HG03066 (cell line): ENCODE measurements around the gene KCNJ15.

Experiments
- ATAC-seq: cut with Tn5 transposase; IDR thresholded peaks from one replicate; pipeline ENCODE4 v1.9.1; 2021; ENCODE audit warnings: low read depth; ENCODE audit not compliant: unreplicated experiment

Gene KCNJ15

DNA sequence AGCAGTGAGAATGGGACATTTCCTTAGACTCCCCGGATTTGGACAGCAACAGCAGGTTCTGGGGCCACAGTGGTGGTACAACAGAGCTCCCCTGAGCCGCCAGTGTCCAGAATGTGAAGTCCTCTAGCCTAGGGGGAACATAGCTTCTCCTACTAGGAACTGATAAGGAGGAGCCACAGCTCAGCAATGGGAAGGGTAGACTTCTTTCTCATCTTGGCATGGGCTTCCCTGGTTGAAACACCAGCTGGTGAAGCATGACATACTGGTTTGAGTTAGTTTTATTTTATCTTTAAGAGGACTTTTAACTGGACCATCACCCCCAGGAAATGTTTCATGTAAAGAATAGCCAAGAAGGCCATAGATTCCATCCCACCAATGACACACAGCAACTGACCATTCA, 68.4 kb downstream of the KCNJ15 start:
- no peak for ATAC-seq

DNA sequence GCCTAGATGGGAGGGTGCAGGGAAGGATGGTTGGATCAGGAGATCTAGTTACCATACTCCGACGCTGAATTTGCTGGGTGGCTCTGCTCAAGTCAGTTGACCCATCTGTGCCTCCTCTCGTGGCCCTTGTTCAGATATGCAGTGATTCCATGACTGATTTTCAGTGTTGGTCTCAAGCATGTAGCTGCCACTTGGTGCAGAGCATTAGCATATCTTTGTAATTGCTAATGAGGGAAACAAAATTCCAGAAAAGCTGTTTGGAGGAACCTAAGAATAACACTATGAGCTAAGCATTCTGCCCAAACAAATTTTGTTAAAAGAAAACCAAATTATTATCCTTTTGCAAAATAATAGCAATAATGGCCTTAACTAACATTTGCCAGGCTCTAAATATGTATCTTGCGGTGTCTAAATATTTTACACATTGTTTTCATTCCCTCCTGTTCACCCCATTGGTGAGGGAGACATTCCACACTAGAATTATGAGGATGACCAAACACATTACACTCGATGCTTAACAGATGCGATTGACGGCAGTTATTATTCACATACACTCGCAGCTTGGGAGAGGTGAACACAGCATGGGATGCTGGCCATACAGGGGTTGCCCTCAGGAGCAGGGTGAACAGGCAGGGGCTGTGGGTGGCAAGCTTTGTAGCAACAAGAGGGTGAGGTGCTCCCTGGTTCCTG, 69.1 kb downstream of the KCNJ15 start:
- ATAC-seq, result no peak

DNA sequence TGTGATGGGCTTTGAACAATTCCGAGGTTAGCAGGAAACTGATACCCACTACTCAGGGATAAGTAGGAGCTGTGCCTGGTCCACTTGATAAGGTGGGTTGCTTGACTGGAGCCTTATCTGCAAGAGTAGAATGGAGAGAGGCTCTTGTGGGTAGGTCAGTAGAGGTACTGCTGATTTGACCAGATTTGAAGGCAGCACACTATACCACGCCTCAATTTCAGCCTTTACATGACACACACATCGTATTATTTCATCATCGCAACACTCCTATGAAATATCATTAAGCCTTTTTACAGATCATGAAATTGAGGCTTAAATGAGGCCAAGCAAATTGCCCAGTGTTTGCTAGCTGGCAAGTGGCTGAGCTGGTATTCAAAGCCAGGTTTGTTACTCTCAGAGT, 69.6 kb downstream of the KCNJ15 start:
- ATAC-seq, result no peak

DNA sequence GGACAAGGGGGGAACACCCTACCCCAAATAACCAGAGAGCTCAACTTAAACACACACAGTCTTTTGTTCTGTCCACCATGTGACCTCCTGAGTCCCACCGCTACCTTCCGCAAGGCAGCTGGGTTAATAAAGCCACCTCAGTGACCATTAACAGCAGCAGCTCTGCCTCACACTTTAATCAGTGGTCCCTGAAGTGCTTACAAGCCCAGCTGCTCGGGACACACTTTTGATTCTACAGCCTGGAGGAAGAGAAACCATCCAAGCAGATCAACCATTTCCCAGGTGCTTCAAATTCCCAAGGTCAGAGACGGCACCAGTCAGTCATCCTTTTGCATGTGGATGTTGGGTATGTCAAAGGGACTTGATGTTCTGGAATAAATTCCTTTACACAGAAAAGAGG, 70.1 kb downstream of the KCNJ15 start:
- ATAC-seq, result no peak

DNA sequence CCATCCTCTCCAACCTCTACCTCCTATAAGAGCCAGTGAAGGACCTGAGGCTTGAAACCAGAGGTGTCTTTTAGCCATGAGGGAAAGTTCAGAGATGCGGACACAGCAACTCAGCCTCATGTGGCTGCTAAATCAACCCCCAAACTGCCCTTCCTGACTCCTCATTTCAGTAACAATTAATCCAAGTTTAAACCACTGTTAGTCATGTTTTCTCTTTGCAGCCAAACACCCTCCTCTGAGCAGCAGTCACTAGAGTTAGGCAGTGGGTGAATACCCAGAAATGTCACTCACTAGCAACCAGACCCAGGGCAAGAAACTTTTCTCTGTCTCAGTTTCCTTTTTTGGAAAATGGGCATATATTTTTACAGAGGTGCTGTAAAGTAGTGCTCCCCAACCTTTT, 71.2 kb downstream of the KCNJ15 start:
- no peak for ATAC-seq

DNA sequence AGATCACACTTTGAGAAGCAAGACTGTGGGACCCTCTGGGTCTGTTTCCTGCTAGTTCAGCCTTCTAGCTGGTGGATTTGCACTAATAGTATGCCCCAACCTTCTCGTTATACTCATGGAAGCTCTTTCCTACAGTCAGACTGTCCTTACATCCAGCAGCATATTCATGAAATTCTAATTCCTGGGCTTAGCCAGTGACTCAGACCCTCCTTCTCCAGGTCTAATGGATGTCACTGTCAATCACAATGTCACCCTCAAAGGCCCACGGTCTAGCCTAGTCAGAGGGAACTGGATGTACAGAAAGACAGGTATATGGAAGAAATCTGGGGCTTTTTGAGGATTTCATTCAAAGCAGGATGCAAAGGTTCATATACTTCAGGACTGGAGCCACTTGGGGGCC, 72.4 kb downstream of the KCNJ15 start:
- no peak for ATAC-seq

DNA sequence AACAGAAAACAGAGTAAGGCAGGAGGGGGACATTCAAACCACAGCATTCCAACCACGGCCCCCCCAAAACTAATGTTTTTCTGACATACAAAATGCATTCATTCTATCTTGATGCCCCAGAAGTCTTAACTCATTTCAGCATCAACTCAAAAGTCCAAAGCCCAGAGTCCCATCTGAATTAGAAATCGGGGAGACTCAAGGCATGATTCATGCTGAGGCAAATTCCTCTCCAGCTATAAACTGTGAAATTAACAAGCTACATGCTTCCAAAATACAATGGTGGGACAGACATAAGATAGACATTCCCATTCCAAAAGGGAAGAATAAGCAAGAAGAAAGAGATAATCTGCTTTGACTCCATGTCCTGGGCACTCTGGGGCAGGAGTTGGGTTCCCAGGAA, 73.9 kb downstream of the KCNJ15 start:
- ATAC-seq, result no peak

DNA sequence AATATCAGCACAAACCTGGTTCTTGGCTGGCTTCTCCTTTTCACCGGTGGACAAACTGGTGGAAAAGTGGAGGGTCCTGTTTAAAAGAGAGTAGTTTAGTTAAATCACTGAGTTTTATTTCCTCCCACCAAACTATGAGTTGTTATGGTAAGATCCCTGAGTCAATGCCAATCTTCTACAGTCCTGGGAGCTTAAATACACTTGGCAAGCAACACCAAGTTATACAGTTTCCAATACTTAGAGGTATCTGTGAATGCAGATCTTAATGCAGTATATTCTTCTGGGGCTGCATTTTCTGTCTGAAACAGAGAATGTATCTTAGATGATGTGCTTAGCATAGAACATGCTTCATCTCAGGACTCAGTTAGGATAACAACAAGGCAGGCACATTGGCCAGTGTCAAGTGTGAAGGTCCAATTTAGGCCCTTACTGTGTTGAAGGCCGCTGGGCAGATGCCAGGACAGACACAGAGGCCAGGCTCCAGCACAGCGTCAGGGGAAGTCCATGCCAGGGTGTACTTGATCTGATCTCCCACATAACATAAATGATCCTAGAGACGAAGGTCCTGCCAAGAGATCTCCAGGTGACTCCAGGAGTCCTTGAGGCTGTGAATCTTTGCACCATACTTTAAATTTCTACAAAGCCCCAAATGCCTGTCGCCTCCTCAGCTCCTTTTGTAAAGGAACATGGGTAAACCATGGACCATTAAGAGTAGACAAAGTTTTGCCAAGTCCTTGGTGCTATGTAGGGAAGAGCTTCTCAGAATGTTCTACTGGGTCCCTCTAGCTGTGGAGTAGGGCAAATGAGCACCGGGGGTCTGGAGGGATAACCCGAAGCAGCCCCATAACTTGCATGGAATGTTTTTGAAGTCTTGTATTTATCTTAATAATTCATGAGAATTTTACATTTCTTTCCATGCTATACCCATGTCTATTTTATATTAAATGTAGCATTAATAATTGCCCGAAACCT, 76.8 kb downstream of the KCNJ15 start:
- ATAC-seq, result no peak

DNA sequence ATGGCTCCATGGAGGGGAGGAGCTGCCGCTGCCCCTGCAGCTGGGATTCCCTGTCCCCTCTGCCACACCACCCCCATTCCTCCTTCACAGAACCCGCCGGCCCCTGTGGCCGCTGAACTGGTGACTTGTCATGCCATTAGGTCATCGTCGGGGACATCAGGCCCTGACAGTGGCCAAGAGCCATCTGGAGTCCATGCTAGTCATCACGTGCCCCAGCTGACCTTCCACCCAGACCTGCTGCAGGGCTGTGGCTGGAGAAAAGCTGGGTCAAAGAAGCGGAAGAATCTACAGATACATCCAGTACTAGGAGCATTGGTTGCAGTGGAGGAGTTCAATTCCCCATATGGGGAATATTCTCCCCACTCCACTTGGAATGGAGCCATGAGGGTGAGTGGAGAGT, 78.1 kb downstream of the KCNJ15 start:
- no peak for ATAC-seq

DNA sequence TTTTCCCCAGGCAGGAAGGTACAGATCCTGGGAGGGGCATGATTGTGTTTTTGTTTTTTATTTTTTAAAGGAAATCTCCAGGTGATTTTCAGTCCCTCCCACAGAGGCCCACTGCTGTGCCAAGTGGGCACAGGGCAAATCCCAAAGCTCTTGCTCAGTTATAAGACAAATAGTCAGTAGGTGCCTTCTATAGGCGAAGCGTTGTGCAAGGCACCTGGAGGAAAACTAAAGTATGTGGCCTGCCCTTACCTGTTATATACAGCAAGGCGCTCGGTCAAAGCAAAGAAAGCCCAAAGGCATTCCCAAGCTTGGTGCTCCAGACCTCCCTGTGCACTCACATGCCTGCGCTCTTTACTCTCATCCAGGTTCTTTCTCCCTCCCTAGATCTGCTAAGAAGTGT, 81.0 kb downstream of the KCNJ15 start:
- ATAC-seq, result no peak

DNA sequence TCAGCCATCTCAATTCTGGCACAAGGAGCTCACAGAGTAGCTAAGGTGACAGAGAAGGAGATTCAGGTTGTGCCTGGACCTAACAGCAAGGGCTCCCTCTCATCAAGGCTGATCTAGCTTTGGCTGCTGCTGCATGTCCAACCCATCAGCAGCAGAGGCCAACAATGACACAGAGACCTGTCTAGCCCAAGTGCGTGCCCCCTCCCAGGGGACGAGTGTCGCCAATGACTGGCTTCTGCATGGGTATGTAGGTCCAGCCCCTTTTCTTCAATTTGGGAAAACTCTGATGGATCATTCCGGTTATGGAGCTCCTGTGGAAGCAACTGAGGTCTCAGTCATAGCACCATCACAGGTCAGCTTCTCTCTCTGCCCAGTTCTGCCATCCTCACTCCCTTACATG, 83.3 kb downstream of the KCNJ15 start:
- ATAC-seq, result no peak

DNA sequence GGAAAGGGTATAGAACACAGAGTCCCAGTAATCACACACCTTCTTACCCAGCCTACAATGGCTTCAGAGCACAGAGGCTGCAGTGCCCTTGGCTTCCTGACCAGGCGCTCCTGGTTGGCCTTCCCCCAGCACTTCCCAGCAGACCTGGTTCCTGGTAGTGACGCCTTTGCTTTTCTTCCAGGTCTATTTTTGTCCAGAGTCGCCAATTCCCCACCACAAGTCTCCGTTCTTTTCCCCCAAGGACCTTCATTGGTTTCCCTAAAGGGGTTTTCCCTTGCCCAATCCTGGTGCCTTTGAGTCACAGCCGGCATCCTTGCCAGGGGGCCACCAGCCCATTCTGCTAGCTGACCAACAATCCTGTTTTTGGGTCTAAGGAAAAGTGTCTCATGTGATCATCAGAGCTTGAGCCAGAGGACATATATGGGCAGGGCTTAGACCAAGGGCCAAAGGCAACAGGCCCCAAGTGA, 84.8 kb downstream of the KCNJ15 start:
- no peak for ATAC-seq

DNA sequence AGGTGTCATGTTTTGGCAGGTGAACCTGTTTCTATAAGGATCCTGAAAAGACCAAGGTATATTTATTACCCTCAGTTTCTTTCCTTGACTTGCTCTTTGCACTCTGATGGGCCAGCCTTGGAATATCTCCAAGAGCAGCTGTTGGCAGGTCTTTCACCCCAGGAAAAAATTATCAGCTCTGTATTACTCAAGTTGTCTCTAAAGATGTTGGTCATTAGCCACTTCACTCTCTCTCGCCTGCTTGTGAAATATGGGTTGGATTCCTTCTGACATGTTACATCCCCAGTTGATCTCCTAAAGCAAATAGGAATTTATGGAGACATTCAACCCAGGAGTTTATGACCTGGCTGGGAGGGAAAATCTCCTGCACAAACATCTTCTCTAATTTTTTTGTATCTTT, 85.9 kb downstream of the KCNJ15 start:
- no peak for ATAC-seq

DNA sequence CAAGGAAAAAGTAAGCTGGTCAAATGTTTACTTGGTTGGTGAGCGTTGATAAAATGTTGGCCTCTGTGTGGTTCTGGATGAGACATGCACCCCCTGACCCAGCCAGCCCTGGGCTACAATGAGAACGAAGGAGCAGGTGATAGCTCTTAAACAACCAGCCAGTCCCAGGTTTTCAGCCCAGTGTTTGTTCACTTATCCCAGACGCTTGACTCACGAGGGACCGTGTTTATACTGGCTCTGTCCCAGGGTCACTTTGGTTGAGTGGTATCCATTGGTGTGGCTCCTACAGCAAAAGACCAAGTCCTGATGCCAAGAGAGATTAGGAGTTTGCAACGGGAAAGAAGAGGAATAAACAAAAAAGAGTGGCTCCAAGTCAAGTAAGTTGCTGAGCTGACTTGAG, 86.9 kb downstream of the KCNJ15 start:
- no peak for ATAC-seq

DNA sequence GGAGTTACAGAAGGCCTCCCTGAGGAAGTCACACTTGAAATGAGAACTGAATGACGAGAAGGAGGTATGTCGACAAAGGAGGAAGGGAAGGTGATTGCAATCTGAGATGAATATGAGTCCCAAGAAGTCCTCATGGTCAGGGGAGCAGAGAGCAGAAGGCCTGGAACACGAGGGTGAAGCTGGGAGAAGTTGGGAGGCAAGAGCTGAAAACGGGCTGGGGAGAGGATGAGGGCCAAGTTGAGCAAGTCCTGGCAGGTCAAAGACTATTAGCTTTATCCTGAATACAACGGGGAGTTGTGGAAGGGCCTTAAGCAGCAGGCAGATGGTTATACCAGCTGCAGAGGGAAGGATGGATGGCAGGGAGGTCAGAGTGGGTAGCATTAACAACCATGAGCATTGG, 89.5 kb downstream of the KCNJ15 start:
- no peak for ATAC-seq

DNA sequence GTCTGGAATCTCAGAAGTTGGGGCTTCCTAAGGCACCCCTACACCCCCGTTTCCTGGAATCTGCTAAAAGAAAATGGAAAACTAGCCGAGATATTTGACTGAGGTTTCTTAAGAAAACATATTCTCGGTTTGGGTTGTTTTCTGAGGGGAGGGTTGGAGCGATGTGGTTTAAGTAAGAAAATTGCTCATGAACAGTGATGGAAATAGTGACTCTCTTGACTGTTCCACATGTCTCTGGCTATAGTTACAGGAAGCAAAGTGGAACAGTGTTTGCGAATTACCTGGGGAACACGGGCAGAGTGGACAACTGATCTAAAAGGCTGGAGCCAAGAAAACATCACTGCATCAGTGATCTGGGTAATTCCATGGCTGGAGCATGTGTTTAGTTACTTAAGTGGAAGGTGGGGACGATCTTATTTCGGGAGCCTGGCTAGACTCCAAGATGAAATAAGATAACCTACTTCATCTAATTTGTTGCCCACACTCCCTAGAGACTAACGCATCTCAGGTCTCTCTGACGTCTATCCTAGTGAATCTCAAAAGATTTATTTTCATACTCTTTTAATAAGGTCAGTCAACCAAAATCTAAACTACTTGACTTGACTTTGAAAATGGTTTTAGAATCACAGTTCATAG, 92.4 kb downstream of the KCNJ15 start:
- ATAC-seq, result no peak

DNA sequence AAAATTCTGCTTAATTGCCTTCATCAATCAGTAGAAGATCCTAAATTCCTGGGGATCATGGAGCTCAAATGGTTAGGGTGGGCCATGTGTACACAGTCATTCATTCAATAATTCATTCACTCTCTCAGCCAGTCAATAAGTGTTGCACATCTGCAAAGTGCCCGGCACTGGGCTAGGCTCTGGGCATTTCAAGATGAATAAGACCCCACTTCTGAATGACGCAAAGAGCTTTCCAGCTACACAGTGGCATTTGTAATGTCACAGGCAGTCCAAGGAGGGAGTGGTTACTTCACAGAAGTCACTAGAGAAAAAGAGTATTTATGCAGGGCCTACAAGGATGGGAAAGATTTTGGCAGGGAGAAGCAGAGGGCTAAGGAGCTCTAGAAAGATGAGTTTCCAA, 93.2 kb downstream of the KCNJ15 start:
- ATAC-seq, result no peak

DNA sequence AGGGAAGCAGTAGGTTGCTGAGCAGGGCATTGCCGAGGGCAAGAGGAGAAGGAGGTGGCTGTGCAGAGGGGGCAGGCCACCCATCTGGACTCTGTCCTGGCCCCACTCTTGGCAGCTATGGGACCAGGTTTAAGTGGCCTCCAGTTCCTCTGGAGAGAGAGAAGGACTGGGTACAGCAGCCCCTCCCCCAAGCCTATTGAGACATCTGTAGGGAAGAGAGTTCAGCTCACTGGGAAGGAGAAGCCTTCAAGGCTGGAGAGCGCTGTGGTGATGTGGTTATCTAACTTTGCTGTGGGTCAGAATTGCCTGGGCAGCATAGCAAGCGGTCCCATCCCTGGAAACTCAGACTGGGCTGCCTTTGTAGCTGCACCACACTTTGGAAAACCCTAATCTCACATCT, 93.9 kb downstream of the KCNJ15 start:
- ATAC-seq, result no peak

DNA sequence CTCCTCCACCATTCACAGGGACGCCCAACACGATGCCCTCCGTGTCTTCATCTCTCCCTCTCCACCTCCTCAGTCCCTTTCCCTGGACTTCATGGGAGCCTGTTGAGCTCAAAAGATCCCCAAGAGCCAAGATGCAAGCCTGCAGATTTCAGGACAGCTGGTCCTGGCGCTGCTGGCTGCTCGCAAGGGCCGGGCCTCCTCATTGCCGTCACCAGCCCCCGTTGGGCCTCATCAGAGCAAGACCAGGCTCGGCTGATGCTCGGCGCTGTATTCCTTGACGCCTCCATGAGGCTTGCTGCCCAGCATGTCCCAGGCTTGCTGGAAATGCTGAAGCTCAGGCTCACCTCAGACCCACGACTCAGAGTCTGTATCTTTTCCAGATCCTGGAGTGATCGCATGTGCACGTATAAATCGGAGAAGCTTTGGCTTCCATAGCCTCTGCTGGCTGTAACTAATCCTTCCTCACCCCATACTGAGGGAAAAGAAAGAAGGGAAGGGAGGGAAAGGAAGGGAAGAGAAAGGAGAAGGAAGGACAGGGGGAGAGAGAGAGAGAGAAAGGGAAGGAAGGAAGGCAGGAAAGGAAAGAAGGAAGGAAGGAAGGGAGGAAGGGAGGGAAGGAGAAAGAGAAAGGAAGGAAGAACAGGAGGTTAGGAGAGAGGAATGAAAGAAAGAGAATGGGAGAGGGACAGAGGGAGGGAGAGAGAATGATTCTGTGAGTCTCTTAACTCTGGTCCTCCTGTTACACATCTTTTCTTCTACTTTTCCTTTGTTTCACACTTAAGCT, 94.6 kb downstream of the KCNJ15 start:
- no peak for ATAC-seq

DNA sequence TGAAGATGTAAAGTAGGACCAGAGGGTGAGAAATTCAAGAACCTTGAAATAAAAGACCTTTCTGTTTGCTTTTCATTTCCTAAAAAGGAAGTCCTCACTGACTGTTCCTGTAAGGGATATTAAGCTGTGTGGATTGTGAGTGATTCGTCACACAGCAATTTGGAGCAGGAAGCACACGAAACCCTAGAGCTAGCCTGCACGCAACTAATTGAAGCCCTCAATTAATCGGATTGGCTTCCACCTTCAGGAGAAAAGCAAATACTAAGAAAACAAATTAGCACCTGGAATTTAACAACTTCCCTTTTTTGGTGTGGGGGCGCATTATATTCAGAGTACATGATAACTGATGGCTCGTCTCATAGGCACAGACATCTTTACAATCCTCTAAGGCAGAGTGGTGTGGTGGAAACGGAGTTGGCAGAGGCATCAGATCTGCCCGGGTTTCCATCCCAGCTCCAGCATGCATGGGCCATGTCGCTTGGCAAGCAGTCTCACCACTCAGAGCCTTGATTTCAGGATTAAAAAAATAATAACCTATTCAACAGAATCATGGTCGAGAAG, 95.2 kb downstream of the KCNJ15 start:
- ATAC-seq, result no peak
